HPDE6-E6E7 (cell line): ENCODE data around the gene WDR64.

ENCODE experiments used
- DNase-seq: peaks from one replicate; pipeline ENCODE4 v3.0.0; 2011; ENCODE audit warnings: missing footprints; ENCODE audit errors: extremely low spot score

WDR64 gene

DNA sequence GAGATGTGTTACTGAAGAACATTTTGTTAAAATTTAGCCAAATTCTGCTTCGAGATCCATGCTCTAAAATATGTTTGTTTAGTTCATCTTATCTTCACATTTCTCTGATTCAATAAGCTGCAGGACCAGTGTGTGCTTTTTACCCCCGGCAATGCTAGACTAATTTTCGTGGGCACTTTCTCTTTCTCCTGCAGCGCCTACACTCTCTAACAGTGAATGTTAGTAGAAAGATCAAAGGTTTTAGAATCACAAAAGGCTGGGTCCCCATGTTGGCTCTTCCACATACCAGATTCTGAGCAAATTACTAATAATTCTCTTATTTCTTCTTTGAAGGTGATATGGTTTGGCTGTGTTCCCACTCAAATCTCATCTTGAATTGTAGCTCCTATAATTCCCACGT, 20.4 kb upstream of the WDR64 start:
- no peak for DNase-seq

DNA sequence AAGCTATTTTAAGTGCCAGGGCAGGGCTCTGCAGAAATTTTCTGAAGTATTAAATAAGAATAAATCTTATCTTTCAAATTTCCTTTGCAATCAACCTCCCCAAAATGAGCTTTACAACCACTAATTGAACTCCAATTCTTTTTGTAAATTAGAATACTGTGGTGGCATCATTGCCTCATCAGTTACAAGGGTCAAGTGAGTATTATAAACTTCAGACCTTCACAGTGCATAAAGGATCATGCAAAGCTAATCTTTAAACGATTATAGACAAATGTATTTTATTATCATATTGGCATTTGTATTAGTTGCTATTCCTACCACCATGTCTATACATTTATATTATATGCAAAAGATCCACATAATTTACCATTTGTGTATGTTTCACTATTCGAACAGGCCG, 19.1 kb upstream of the WDR64 start:
- DNase-seq = no peak

DNA sequence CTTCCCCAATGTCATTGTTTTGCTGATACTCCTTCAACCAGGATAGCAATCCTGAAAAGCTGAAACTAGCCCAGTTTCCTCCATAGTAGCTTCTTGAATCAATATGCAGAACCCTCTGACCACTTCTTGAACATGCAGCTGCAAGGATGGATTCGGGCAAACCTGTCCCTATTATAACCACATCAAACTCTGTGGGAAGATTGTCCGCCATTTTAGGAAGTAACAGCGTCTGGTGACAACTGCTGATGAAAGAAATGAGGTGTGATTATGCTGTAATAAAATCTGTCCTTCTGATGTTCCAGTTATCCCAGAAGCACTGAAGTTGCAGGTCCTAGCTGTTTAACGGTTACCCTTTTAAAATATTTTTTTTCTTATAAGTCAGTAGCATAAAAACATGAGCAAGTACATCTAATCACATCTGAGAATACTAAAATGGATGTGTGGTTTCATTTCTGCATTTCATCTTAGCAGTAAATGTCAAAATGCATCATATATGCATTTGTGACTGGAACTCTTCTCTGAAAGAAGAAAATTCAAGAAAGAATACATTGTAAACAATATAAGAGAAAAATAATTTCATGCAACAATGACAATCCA, 16.4 kb upstream of the WDR64 start:
- no peak for DNase-seq

DNA sequence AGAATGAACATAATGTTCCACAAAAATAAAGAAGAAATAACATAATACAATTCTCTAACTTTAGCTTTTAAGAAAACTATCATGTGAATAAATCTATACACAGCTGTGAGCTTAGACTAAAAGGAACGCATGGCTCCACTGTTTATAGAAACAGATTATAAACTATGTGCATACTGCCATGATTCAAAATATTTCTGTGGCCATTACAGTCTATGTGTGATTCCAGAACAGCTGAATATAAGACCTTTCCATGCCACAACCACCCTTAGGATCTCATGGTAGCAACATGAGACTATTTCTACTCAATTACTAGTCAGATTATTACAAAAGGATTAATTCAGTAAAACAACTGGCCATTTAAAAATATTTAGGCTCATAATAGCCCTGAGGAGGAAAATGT, 15.8 kb upstream of the WDR64 start:
- no peak for DNase-seq

DNA sequence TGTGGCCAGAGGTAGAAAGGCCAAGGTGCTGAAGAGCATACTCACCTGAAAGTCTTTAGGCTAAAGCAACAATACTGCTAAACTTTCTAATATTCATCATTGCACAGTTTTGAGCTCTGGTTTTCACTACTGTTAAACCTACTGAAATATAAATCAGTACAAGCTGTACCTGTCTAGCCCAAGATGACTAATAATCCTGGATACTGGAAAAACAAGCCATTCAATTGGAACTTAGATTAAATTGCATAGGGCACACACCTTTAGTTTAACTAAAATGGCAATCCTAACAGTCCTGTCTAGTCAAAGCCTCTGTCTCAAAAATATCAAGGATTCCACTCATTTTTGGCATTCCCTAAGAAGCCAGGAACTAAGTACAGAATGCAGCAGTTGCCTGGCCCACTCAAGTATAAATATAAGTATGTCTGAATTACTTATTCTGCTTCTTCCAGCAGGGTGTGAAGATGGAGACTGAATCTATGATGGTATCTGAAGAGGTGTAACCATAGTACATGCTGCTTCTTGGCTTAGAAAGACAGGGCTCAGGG, 15.0 kb upstream of the WDR64 start:
- no peak for DNase-seq

DNA sequence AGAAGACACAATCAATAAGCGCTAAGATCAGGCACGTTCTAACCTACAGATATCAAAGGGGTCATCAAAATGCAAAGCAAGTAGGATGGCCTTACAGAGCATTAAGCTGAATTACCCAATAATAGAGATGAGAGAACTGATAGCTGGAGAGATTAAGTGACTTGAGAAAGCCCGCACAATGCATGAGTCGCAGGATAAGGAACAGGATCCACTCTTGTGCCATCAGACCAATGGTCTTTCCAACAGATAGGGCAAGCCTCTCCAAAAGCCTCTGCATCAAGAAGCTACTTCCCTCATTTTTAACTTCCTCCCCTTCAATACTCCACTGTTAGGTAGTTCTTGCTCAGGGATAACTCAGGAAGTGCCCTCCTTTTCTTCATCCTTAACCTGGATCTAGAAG, 14.5 kb upstream of the WDR64 start:
- DNase-seq = no peak

DNA sequence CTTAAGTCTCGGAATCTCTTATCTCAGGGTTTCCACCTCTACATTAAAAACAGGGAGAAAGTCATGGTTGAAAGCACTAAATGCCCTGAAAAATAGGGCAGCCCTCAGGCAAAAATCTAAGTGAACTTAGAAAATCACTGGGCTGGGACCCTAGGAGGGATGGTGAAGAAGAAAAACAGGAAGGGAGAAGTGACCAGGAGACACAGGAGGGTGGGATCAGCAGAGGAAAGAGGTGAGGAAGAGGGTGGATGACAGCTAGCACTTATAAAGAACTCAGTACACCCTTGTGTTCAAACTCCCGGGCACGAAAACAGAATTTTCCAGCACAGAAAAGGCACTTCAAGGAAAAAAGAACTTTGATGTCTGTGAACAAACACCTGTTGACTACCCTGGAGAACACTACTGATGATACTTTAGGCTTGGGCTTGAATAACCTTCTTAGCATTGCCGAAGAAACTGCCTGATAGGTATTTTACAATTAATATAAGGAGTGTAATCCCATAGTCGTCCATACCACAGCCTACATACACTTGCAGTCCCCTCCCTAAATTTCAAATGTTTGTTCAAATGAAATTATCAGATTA, 13.9 kb upstream of the WDR64 start:
- no peak for DNase-seq

DNA sequence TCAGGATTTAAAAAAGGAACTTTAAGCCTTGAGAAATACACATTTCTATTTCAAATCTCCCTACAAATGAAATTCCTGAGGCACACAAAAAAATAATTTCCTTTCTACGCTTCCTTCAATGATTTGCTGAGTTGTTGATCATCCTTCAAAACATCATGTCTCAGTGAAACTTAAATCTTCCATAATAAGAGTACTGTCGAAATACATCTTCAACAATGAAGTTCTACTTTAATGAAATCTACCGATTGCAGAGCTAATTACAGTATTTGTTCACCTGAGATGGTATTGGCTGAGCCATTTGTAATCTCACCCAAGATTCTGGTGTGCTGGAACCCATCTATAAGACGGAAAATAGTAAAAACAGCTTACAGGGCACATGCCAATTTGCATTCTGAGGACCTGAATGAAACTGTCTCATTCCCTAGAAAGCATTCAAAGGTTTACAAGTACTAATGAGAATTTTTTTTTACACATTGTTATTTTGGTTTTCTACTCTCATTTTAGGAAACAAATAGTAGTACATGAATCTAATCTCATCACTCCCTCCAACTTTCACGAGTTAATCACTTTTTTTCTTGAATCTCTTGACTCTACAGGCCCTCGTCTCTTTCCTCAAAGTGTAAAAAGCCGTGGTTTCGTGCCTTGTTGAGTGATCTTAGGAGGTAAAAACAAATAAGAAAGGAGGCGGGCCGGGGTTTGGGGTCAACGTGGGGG, 13.0 kb upstream of the WDR64 start:
- DNase-seq = no peak

DNA sequence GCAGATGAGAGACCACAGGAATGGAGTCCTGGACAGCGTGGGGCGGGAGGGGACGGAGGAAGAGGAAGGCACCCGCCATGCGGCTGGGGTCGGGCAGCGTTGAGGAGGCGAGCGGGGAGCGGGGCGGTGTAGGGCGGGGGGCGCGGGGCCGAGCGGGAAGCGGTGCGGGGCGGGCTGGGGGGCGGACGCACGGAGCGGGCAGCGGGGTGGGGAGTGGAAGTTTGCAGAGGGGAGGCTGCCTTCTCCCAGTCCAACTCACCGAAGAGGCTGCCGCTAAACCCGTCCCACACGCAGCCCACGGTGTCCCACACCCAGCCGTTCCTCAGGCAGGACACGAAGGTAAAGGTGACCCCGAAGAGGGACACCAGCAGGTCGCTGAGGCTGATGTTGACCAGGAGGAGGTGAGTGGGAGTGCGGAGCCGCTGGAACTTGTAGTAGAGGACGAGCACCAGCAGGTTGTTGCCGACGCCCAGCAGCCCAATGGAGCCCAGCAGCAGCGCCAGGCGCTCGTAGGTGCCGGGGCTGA, 12.4 kb upstream of the WDR64 start:
- peak; percentile 25 for DNase-seq

DNA sequence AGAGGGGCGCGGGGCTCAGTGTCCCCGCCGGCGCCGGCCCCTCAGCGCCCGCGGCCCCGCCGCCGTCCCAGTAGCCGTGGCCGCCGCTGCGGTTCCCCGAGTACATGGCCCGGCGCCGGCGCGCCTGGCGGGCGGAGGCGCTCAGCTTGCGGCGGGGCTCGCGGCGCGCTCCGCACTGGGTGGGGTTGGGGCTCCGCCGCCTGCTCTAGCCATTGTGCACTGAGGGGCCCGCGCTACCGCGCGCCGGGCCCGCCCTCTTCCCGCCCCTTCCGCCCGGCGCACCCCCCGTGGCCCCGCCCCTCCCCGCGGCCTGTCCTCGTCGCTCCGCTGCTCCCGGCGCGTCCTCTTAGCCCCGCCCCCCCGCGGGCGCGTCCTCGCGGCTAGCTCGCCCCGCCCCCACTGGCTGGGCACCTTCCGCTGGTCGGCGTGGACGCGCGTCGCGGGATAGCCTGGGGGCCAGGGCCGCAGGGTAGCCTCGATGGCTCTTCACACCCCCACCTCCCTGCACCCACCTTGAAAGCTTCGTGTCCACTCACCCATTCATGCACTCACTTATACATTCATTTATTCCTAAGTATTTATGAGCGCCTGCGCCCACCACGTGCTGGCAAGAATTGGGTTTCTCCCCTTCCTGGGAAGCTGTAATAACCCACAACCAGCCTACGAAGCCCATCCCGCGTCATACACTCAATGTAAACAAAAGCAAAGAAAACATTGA, 11.8 kb upstream of the WDR64 start, which contains the start of the genes CHML and OPN3:
TSS of gene CHML (minus strand) at position 221 of the 718 bp plus-strand sequence. CDS start 4,603 bp downstream, outside the sequence.
TSS of gene OPN3 (minus strand) at position 221 of the 718 bp plus-strand sequence. CDS start at position 106, 115 bp downstream.
- DNase-seq = peak; percentile 86

DNA sequence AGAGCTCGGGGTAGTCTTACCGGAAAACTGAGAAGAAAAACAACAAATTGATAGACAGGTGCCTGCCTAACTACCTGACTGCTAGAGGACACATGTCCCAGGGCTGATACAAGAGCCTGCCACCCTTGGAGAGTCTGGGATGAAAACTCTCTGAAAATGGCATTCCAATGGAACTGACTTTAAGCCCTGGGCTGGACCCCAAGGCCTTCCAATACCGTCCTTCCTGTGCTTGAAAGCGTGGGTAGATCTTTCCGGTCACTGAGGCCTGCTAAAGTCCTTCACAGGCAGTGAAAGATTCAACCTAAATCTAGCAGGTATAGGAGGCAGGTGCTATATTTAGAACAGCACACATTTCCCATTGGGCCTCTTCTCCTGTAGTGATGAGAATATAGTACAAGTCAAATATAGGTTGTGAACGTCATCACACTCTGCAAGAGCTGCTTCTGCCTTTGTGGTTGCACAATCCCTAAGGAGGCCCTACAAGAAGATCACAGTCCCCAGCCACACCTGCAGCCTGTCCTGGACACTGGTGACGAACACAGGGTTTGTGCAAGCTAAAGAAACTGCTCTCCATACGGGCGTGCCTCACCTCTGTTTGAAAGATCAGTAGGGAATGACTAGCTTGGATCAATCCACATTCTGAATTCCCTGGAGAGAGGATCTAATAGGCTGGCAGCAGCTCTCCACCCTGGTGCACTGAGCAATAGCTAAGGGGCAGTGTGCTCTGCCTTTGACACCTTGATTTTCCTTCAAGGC, 11.0 kb upstream of the WDR64 start:
- DNase-seq = no peak

DNA sequence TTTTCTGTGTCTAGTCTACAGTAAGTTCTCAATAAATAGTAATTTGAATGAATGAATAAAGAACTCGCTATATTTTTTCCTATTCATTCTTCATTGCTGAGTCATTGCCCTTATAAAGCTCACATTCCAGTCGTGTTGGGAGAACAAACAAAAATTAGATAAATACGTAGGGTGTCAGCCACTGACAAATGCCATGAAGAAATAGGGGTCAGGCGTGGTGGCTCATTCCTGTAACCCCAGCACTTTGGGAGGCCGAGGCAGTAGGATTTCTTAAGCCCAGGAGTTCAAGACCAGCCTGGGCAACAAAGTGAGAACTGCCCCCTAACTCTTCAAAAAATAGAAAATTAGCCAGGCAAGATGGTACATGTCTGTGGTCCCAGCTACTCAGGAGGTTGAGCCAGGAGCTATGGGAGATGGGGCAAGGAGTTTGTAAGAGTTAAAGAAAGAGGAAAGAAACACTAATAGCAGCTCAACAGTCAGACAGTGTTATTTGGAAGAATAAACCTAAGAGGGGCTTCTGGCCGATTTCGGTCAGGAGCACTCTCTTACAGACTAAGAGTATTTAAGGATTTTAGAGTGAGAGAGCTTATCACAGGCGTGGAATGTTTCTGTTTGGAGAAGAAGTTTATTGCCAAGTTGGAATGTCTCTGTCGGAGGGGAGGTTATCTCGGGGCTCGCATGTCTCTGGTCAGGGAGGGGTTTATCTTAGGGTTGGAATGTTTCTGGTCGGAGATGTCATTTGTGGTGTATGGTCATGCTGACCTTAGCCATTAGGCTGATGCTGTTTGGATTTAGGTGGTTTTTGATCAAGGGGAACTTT, 10.1 kb upstream of the WDR64 start:
- DNase-seq = no peak

DNA sequence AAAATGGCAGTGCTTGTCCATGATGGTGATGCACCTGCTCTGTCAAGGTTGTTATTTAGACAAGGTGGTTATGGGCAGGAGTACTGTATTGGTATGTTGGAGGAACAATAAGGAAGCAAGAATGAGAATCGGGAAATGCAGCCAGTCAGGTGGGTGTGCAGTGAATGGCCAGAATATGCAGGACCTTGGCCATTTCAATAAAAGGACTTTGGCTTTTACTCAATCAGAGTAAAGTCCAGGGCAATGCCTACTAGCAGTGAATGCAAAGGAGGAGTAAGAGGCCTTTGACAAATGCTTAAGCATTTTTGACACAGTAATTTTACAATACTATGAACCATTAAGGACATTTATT, 9.5 kb upstream of the WDR64 start:
- no peak for DNase-seq

DNA sequence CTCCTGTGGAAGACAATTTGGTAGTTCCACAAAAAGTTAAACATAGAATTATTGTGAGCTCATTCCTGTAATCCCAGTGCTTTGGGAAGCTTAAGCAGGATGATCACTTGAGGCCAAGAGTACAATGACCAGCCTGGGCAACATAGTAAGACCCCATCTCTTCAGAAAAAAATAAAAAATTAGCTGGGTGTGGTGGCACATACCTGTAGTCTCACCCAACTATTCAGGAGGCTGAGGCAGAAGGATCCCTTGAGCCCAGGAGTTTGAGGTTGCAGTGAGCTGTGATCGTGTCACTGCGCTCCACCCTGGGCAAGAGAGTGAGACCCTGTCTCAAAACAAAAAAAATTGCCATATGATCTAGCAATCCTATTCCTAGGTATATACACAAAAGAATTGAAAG, 7.8 kb upstream of the WDR64 start:
- DNase-seq = no peak

DNA sequence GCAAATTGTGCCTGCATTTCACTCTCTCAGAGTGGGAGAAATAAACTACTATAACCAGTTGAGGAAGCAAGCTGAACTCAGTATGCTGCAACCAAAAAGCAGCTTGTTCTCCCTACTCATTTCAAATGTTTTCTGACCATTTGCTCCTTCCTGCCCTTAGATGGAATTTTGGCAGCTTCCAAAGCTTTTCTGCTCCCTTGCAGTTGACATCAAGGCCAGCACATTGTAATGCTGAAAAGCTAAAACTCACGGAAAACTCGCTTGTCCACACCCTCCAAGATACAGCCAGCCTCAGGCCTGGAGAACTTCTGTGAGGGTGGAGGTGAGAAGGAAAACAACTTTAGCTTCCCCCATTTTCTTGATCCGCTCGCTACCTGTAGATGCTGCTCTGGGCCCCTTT, 6.9 kb upstream of the WDR64 start:
- no peak for DNase-seq

DNA sequence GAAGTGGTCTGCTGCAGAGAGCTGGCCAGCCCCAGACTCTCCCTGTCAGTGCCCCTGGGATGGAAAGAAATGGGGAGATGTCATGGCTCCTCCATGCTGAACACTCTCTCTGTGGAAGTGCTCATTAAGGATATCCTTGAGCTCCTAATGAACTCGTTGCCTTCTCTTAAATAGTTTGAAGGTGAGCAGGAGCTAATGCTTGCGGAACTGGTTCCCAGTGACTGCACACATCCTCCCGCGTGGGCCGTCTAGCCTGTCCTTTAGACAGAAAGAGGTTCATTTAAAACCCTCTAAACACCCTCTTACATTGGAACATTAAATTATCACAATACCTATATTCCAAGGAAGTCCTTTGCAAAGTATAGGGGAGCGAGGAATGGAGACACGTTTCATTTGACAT, 5.9 kb upstream of the WDR64 start:
- DNase-seq = no peak

DNA sequence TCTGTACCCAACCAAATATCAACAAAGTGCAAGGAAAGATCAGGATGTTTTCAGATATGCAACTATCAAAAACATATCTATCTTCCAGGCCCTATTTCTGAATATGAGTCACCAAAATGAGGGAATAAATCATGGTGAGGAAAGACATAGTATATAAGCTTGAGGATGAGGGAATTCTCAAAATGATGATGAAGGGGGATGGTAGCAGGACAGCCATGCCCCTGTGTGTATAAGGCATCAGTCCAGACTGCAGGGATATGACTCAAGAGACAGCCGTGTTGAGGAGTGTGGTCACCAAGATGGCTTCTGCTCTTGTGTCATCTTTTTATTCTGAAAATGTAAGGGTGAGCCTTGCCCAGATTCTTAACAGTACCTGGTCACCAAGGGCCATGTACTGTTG, 4.4 kb upstream of the WDR64 start:
- DNase-seq = no peak

DNA sequence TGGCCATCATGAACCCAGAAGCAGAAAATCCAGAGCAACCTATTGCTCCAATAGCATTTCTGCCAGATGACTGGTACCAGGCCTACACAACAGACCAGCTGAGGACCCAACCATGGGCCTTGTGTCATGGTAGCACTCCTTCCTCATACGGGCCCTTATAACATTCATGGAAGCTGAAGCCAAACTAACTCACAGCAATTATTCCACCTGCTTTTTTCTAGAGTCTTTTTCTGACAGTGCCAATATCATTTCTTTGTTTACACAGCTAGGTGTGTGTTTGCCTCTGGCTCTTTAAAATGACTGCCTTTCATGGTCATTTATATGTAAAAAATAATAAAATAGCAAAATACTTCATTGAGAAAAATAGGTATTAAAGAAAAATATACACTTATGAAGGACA, 3.9 kb upstream of the WDR64 start:
- DNase-seq = no peak

DNA sequence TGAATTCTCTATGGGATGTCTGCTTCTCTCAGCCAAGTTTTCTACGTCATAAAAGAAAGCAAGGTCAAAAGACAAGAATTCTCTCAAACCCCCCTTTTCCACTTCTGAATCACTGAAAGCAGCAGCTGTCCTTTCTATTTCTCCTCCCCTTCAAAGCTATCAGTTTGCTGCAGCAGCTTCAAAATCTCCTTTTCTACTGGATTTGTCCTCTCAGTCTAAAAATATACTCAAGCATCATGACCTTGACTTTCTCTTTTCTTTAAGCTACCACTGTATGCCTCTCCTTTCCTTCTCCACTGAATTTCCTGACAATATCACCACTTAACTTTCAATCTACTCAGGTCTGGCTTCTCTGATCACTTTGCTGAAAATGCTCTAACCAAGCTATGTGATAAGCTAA, 1.9 kb downstream of the WDR64 start:
- DNase-seq = no peak

DNA sequence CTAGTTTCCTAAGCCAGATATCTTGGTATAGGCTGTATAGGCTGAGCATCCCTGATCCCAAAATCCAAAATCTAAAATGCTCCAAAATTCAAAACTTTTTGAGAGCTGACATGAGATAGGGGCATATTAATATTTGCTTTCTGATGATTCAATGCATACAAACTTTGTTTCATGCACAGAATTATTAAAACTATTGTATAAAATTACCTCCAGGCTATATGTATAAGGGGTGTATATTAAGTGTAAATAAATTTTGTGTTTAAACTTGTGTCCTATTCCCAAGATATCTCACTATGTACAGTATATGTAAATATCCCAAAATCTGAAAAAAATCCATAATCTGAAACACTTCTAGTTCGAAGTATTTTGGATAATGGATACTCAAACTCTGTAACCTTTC, 2.6 kb downstream of the WDR64 start:
- no peak for DNase-seq
